Jurkat, Clone E6-1 (cell line): ENCODE data around the gene AIF1L.
A peak's percentile ranks its signal among the peaks of the same experiment; 100 is the strongest.
"Not testable (repeated sequence)": the region's sequence is repeated elsewhere in the genome, so short reads cannot be mapped to it uniquely, and the experiment has no call there.

Source experiments
- DNase-seq: peaks from one replicate; pipeline ENCODE4 v3.0.0-alpha.2; 2011; ENCODE audit warnings: low read depth, low spot score
- H3K4me3 ChIP-seq: 2 replicates; pipeline ENCODE4 v1.5.1; 2011; ENCODE audit warnings: mild to moderate bottlenecking, low read length, control low read depth, moderate library complexity

The AIF1L gene

DNA sequence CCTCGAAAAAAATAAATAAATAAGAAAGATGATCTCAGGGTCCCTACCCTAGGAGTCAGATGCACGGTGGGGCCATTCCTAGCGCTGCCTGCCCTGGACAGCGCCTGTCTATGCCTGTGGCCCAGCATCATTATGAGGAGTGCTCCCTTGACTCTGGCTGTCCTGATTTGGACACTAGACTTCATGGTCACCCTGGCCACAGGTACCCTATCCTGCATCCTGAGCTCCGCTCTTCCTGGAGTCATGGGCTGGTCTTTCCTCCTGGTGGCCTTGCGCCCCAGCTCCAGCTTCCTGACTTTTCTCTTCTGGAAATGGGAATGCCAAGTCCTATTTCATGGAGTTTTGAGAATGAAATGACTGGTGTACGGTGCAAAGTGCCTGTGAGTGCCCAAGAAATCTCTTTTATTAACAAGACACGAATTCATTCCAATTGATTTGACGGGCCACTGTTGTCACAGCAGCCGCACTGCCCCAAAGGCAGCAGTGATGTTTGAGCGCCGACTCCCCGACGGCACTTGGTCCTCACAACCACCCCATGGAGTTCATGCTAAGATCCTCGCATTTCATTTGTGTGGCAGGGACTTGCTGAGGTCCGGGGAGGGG is 564 bp upstream of the AIF1L start:
- H3K4me3 ChIP-seq: peak overlapping the region; percentile 40

DNA sequence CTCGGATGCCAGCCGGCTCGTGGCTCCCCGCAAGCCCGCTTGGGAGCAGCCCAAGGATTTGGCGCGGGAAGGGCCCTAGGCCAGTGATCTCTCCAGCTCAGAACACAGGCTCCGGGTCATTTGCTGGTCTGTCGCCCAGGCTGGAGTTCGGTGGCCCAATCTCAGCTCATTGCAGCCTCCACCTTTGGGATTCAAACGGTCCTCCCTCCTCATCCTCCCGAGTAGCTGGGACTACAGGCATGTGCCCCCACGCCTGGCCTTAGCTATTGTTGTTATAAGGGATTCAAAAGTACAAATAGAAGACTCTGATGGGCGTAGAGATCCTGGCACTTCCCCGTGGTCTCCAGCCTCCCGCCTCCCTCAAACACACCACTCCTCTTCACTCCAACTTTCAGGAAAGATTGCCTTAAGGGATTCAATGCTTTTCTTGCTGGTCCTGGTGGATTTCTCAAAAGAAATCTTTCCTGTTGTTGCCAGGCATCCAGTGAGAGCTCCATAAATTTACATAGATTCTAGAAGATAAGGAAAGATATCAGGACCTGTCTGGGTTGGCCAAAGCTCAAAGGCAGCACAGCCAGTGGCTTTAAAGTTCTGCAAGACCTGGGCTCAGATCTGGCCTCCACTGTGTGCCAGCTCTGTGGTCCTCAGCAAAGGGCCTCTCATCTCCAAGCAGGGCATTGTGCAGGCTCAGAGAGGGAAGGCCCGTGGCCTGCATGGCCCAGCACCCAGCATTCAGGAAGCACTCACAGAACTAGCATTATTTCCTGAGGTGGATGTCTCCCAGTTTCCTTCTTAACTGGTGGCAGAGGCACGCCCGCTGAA is 1.0 kb downstream of the AIF1L start:
- DNase-seq: no peak

More for the DNA sequence above, 564 bp upstream of the AIF1L start:
- no peak for DNase-seq

DNA sequence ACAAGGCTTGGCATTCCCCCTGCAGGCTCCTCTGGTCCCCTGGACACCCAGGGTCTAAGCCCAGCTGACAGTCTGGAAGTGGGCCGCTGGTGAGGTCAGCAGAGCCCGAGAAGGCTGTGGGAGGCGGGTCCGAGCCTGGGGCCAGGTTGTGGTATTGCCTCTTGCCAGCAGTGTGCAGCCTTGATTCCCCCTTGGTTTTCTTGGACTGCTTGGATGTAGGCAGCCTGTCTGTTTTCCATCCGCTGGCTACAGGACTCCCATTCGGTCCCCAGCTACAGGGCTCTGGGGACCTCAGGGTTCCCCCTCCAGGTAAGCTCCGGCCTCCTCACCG is 1.6 kb downstream of the AIF1L start:
- H3K4me3 ChIP-seq: no peak overlapping the region

More for the DNA sequence above, 1.0 kb downstream of the AIF1L start:
- no peak overlapping the region for H3K4me3 ChIP-seq

DNA sequence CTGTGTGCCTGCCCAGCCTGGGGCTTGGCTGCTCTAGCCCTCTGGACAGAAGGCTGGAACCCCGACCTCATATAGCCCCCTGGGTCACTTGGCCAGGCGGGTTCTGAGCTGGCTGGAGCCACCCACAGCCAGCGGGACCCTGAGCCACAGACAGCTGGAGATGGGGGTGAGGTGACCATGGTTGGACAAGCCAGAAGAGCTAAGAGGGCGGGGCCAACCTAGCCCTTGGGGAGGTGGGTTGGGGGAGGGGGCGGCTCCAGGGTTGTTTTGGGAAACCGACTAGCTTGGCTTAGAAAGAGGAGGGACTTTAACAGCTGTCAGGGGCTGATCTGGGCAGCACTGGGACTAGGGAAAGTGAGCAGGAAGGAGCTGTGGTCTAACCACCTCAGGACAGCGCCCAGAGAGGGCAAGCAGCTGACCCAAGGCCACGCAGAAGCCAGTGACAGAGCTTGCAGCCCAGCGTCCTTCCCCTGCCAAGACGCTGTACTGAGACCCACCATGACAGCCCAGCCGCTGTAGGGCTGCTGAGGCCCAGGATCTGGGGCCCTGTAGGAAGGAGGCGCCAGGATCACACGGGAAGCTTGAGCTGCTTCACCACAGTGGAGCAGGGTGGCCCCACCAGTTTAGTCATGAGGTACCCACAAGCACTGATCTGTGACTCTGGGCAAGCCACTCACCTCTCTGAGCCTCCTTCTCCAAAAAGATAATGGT is 2.2 kb downstream of the AIF1L start:
- H3K4me3 ChIP-seq: no peak overlapping the region
- no peak for DNase-seq

More for the DNA sequence above, 1.6 kb downstream of the AIF1L start:
- no peak for DNase-seq

DNA sequence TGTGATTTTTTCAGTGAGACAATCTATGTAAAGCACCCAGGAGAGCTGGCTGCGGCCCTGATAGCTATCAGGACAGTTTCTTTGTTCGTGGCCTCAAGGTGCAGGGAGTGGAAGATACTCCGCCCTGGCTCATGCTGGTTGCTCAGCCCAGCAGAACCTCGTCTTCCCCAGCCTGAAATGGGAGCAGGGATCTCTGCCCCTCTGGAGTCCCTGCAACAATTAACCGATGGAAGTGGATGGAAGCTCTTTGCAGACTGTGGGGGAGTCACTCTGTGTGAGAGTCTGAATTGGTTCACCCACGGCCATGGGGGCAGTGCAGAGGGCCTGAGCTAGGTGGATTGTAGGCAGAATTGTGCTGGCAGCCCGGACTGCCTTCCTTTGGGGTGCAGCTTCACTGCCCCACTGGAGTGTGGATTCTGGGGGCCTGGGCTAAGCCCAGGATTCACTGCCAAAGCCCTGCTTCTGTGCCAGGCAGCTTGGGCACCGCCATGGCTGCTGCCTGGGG is 2.8 kb downstream of the AIF1L start:
- no peak for DNase-seq
- H3K4me3 ChIP-seq: no peak overlapping the region

DNA sequence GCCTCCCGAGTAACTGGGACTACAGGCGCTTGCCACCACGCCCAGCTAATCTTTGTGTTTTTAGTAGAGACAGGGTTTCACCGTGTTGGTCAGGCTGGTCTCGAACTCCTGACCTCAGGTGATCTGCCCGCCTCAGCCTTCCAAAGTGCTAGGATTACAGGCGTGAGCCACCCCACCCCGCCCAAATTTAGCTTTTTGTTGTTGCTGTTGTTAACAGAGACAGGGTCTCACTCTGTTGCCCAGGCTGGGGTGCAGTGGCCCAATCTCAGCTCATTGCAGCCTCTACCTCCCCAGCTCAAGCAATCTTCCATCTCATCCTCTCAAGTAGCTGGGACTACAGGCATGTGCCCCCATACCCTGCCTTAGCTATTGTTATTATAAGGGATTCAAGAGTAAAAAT is 3.5 kb downstream of the AIF1L start:
- DNase-seq, H3K4me3 ChIP-seq: not testable (repeated sequence)

DNA sequence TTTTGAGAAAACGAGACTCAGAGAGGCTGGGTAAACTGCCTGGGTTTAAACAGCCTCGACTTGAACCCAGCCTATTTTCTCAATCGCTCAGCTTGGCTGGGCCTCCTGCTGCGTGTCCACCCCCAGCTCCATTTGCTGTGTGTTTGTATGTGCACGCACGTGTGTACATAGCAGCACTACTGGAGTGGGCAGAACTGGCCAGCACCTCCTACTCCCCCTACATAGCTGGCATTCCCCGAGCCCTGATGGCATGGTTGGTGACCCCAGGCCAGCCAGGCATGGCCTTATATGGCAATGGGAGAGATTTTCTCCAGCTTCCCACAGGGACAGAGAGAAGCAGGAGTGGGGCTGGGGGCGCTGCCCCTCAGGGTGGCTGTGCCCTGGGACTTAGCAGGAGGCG is 4.1 kb downstream of the AIF1L start:
- DNase-seq: no peak
- no peak overlapping the region for H3K4me3 ChIP-seq

DNA sequence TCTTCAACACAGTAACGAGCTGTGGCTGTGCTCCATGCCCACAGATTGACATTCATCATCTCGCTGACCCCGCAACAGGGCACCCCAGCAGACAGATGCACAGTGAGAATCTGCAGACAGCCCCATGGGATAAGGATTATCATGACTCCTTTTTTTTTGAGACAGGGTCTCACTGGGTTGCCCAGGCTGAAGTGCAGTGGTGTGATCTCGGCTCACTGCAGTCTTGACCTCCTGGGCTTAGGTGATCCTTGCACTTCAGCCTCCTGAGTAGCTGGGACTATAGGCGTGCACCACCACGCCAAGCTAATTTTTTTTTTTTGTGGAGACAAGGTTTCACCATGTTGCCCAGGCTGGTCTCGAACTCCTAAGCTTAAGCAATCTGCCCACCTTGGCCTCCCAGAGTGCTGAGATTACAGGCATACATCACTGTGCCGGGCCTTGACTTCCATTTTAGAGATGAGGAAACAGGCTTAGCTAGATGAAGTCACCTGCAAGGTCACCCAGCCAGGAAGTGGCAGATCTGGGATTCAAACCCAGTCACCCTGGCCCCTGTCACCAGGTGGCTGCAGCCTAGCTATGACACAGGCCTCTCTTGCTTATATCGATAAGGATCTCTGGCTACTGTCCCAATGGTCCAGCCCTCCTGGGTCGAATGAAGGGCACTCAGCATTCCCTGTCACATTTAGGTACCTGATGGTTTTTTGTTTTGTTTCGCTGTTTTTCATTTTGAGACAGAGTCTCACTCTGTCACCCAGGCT is 5.1 kb downstream of the AIF1L start:
- no peak overlapping the region for H3K4me3 ChIP-seq
- no peak for DNase-seq

DNA sequence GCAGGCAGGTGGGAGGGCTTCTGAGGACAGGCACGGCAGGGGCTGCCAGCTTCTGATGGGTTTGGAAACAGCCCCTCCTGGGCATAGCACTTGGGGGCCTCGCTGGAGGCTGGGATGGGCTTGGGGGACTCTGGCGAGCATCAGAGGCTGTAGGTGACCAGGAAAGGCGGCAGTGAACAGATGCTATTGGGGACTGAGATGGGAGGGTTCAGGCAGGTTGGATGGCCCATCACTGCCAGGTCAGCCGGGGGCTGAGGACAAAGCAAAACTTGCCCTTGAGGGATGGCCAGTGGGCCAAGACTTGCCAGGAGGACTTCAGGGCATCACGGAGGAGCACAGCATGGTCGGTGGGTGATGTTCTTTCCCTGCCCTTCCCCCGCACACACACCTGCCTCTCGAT is 6.7 kb downstream of the AIF1L start:
- no peak overlapping the region for H3K4me3 ChIP-seq
- no peak for DNase-seq

DNA sequence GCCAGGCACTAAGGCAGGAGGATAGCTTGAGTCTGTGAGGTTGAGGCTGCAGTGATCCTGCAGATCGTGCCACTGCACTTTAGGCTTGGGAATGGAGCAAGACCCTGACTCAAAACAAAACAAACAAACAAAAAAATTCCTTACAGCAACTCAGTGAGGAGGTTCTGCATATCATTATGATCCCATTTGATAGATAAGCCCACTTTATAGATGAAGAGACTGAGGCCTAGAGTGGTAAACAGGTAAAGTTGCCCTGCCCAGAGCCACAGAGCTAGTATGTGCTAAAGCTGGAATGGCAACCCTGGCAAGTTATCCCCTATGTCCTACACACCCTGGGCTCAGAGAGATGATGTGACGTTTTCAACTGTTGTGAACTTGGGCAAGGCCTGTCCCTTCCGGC is 7.2 kb downstream of the AIF1L start:
- H3K4me3 ChIP-seq: no peak overlapping the region
- no peak for DNase-seq

DNA sequence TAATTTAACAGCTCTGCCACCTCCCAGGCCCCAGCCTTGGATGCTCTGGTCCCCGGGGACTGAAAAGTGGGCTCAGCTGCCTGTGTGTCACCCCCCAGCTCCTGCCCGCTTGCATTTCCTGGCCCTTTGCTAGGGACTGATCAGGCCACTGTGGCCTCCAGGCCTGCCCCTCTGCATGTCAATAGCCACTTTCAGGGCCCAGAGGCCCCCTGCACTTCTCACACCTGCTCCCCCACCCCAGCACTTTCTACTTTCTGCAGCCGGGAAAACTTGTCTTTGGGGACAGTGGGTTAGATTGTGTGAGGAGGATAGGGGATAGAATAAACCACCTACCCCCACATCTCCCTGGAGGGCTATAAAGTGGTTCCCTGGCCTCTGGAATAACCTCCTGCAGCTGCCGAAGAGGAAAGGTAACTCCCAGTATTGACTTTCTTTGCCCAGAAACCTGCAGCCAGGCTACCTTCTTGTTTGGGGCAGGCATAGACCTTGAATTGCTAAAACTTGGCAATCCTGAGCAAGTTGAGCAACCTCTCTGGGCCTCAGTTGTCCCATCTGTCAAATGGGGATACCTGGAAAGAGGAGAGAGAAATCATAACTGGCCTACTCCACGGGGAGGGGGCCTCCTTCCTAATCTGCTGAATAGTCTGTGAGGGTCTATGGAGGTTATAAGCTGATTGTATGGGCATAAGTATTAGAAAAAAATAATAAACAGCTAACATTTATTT is 7.8 kb downstream of the AIF1L start:
- no peak for DNase-seq
- no peak overlapping the region for H3K4me3 ChIP-seq

DNA sequence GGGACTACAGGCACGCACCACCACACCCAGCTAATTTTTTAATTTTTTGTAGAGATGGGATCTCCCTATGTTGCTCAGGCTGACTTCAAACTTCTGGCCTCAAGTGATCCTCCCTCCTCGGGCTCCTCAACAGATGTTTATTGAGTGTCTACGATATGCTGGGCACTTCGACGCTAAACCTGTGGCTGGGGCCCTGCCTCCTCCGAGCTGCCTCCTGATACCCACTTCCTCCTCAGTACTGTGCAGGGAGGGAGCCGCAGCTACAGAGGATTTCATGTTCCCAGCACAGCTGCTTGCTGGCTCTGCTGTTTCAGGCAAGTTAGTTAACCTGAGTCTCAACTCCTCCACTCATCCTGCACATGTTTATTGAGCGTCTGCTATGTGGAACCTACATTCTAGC is 9.6 kb downstream of the AIF1L start:
- DNase-seq: peak; percentile 67
- H3K4me3 ChIP-seq: no peak overlapping the region

DNA sequence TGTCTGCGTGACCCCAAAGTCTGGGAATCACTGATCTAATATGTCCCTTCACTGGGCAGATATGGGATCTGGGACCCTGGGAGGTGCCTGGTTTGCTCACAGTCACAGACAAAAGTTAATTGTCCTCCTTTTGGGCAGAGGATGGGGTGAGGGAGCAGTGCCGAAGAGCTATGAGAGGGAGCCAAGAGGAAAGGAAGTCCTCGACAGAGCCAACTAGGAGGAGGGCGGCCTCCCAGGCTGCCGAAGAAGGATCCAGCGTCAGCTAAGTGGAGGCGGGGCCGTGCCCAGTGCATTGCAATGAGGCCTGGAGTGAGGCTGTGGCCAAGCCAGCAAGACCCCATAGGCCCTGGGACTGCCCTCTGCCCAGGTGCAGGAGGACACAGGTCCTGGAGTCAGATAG is 11.4 kb downstream of the AIF1L start:
- H3K4me3 ChIP-seq: no peak overlapping the region
- no peak for DNase-seq

DNA sequence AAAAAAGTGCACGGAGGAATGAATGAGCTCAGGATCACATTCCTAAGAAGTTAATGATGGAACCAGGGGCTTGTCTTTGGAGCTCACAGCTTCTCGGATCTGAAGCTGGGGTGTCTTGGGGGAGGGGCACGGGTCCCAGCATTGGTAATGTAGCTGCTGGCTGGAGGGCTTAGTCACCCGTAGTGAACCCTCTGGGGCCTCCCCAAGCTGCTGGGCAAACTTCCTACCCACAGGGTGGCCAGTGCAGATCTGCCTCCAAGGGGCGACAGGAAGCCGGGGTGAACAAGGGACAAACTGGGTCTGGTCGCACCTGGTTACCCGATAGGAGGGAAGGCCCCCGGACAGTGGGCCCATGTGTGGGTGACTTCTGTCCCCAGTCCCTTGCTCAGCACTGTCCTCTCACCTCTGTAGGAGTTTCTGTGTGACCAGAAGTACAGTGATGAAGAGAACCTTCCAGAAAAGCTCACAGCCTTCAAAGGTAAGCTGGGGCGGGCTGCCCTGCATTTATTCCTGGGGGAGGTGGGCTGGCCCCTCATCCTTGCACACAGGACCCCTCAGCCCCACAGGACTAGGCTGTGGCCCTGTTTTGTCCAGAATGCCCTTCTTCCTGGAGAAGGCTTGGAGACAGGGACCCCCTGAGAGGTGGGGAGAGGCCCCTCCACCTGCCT is 15.0 kb downstream of the AIF1L start:
- no peak for DNase-seq
- H3K4me3 ChIP-seq: no peak overlapping the region

DNA sequence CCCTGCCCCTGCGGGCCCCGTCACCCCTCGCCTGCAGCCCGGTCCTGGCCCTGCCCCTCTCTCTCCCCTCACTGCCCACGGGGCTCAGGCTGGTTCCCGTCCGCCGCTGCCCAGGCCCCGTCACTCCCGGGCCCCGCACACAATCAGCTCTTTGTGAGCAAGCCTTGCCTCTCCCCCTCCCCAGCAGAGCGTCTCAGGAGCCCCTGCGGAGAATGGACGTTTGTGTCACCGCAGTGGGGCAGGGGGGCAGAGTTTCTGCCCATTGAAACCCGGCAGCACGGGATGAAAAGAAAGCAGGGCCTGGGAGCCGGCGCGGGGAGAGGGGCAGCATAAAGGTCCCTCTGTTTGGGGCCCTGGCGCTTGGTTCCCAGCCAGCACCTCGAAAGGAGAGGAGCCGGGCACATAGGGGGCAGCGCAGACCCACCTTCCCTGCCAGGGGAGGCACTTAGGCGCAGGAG is 15.6 kb downstream of the AIF1L start:
- no peak overlapping the region for H3K4me3 ChIP-seq
- no peak for DNase-seq

DNA sequence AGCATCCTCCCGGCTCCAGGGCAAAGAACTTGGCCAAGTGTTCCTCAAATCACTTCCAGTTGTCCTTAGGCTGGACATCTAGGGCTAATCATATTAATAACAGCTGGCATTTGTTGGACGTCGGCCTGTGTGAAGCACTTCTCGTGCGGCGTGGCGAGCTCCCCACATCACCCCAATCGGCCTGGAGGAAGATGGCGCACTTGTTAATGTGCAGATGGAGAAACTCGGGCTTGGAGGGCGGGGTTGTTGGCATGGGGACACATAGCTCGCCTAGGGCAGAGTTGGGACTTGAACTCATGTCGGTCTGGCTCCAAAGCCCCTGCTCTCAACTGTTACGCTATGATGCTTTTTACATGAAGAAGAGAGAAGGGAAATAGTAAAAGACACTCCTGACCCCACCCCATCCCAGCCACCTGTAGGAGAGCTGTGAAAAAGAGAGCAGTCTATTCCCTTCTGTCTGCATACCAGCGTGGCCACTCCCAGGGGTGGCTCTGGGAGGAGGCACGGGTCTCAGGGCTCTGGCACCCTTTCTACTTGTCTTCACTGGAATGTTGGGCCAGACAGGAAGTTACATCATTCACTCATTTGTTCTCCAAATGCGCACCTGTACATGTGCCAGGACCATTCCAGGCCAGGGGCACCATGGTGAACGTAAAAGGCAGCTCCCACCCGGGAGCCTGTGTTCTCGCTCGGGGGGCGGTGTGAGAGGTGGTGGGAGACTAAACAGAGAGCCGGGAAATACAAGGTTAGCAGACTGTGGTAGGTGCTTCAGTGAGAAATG is 16.2 kb downstream of the AIF1L start:
- no peak overlapping the region for H3K4me3 ChIP-seq
- DNase-seq: no peak

DNA sequence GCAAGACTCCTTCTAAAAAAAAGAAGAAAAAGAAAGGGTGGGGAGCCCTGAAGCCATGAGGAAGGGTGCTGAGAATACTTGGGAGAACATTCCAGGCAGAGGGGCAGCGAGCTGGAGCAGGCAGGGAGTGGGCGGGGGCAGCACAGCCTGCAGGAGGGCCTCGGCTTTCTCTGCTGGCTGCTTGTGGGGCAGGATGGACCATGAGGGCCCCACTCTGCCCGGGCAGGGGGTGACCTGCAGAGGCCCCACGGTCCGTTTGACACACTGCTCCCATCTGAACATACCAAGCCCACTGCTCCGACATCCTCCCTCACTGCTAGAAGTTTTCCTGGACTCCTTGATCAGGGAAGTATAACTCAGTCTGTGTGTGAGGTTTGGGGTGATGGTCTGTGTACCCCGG is 17.3 kb downstream of the AIF1L start:
- H3K4me3 ChIP-seq: no peak overlapping the region
- DNase-seq: no peak
